ENCODE measurements around the gene RGS14.

Gene RGS14

DNA sequence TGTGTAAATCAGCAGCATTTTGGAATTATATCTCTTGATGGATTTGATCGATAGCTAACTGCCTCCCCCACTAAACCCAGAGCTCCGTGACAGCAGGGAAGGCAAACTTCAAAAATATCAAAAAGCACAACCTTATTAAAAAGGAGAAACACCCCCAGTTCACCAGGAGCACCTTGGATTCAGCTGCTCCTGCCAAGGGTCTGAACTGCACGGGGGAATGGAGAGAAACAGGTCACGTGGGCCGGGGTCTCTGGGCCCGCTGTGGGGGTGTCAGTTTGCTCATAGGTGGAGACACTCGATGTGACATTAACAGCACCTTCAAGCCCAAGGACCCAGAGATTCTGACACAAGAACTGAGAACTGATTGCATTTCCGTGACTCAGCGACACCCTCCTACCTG, 25.5 kb downstream of the RGS14 start:
- TF ChIP-seq, protein P1, sequence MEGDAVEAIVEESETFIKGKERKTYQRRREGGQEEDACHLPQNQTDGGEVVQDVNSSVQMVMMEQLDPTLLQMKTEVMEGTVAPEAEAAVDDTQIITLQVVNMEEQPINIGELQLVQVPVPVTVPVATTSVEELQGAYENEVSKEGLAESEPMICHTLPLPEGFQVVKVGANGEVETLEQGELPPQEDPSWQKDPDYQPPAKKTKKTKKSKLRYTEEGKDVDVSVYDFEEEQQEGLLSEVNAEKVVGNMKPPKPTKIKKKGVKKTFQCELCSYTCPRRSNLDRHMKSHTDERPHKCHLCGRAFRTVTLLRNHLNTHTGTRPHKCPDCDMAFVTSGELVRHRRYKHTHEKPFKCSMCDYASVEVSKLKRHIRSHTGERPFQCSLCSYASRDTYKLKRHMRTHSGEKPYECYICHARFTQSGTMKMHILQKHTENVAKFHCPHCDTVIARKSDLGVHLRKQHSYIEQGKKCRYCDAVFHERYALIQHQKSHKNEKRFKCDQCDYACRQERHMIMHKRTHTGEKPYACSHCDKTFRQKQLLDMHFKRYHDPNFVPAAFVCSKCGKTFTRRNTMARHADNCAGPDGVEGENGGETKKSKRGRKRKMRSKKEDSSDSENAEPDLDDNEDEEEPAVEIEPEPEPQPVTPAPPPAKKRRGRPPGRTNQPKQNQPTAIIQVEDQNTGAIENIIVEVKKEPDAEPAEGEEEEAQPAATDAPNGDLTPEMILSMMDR (conservative IDR thresholded peaks at IDR 0.05; ENCODE audit: low read length), result no peak
- TF ChIP-seq EZH2phosphoT487 (IDR thresholded peaks at IDR 0.05; ENCODE audit: borderline replicate concordance), result no peak
- Histone ChIP-seq H3K9me3 (ENCODE audit: insufficient read depth, low read depth, low read length) (no peaks in the 10 kb centered on the region), H2AFZ (ENCODE audit: low read length) (no peak overlapping the region), H3K4me2 (ENCODE audit: low read depth, low read length, poor library complexity, severe bottlenecking) (no peak overlapping the region), H3K36me3 (ENCODE audit: insufficient read depth, low read length) (no peaks in the 10 kb centered on the region), H3K4me1 (ENCODE audit: insufficient read depth, low read length, poor library complexity, severe bottlenecking) (no peaks in the 10 kb centered on the region), H3K27me3 (ENCODE audit: insufficient read depth, low read length, poor library complexity, severe bottlenecking) (no peaks in the 10 kb centered on the region), H3K4me3 (ENCODE audit: low read length, poor library complexity, severe bottlenecking) (no peak overlapping the region), H3K9ac (ENCODE audit: low read depth, low read length, poor library complexity, severe bottlenecking) (no peak overlapping the region), H3K79me2 (ENCODE audit: insufficient read depth, low read length) (no peaks in the 10 kb centered on the region), H3K9me2 (replicated peaks; ENCODE audit: low read depth, low read length) (no peaks in the 10 kb centered on the region), H3F3A (ENCODE audit: low read depth) (no peaks in the 10 kb centered on the region), H4K20me1 (ENCODE audit: insufficient read depth, low read length, poor library complexity, severe bottlenecking) (no peaks in the 10 kb centered on the region)

DNA sequence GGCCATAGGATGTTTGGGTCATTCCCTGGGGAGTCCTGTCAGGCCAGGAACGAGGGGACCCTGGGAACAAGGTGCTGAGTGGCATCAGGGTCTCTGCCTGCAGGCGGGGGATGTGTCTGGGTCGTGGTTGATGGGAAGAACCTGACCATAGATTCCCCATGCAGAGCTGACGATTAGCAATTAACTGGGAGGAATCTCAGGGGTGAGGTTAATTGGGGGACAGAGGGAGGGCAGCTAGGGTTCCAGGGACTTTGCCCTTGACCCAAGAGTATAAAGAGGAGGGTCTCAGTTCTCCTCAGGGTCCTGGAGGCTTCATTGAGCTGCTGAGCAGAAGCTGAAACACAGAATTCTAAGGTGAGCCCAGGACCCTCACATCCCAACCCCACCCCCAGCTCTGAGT, 26.4 kb downstream of the RGS14 start, which contains the start of gene SLC34A1:
SLC34A1 (plus strand) TSS at position 301 of the 400 bp plus-strand sequence. CDS start 1,308 bp downstream, outside the sequence.
- Histone ChIP-seq H3K9me3 (ENCODE audit: insufficient read depth, low read depth, low read length) (no peaks in the 10 kb centered on the region), H3F3A (ENCODE audit: low read depth) (no peaks in the 10 kb centered on the region), H2AFZ (ENCODE audit: low read length) (no peak within 1 kb of the TSS), H3K27me3 (ENCODE audit: insufficient read depth, low read length, poor library complexity, severe bottlenecking) (no peaks in the 10 kb centered on the region), H3K9ac (ENCODE audit: low read depth, low read length, poor library complexity, severe bottlenecking) (no peak within 1 kb of the TSS), H3K9me2 (replicated peaks; ENCODE audit: low read depth, low read length) (no peaks in the 10 kb centered on the region), H3K36me3 (ENCODE audit: insufficient read depth, low read length) (no peaks in the 10 kb centered on the region), H3K4me3 (ENCODE audit: low read length, poor library complexity, severe bottlenecking) (no peak within 1 kb of the TSS), H4K20me1 (ENCODE audit: insufficient read depth, low read length, poor library complexity, severe bottlenecking) (no peaks in the 10 kb centered on the region), H3K4me1 (ENCODE audit: insufficient read depth, low read length, poor library complexity, severe bottlenecking) (peaks cover 4% of the 10 kb centered on the region), H3K4me2 (ENCODE audit: low read depth, low read length, poor library complexity, severe bottlenecking) (no peak within 1 kb of the TSS), H3K79me2 (ENCODE audit: insufficient read depth, low read length) (no peaks in the 10 kb centered on the region)
- TF ChIP-seq, protein P1 (conservative IDR thresholded peaks at IDR 0.05; ENCODE audit: low read length), result no peak
- TF ChIP-seq EZH2phosphoT487 (IDR thresholded peaks at IDR 0.05; ENCODE audit: borderline replicate concordance), result no peak

DNA sequence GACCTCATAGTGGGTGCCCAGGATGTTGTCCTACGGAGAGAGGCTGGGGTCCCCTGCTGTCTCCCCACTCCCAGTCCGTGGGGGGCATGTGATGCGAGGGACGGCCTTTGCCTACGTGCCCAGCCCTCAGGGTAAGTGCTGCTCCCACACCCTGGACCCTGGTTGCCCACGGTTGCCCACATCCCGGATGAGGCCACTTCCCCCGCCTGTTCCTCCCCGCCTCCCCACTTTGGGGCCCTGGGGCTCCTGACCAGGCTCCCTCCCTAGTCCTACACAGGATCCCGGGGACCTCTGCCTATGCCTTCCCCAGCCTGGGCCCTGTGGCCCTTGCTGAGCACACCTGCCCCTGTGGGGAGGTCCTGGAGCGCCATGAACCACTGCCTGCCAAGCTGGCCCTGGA, 28.0 kb downstream of the RGS14 start:
- H3K9ac ChIP-seq (ENCODE audit: low read depth, low read length, poor library complexity, severe bottlenecking), result no peak overlapping the region
- no peaks in the 10 kb centered on the region for H3K9me3 ChIP-seq (ENCODE audit: insufficient read depth, low read depth, low read length)
- no peaks in the 10 kb centered on the region for H3F3A ChIP-seq (ENCODE audit: low read depth)
- no peaks in the 10 kb centered on the region for H3K27me3 ChIP-seq (ENCODE audit: insufficient read depth, low read length, poor library complexity, severe bottlenecking)
- no peak overlapping the region for H3K4me2 ChIP-seq (ENCODE audit: low read depth, low read length, poor library complexity, severe bottlenecking)
- H3K4me1 ChIP-seq (ENCODE audit: insufficient read depth, low read length, poor library complexity, severe bottlenecking), result peaks cover 14% of the 10 kb centered on the region
- no peaks in the 10 kb centered on the region for H3K36me3 ChIP-seq (ENCODE audit: insufficient read depth, low read length)
- TF ChIP-seq EZH2phosphoT487 (IDR thresholded peaks at IDR 0.05; ENCODE audit: borderline replicate concordance), result no peak
- TF ChIP-seq, protein P1 (conservative IDR thresholded peaks at IDR 0.05; ENCODE audit: low read length), result no peak
- H3K79me2 ChIP-seq (ENCODE audit: insufficient read depth, low read length), result no peaks in the 10 kb centered on the region
- H4K20me1 ChIP-seq (ENCODE audit: insufficient read depth, low read length, poor library complexity, severe bottlenecking), result no peaks in the 10 kb centered on the region
- H3K4me3 ChIP-seq (ENCODE audit: low read length, poor library complexity, severe bottlenecking), result no peak overlapping the region
- H2AFZ ChIP-seq (ENCODE audit: low read length), result no peak overlapping the region
- H3K9me2 ChIP-seq (replicated peaks; ENCODE audit: low read depth, low read length), result no peaks in the 10 kb centered on the region
